RCC 7860 (cell line): ENCODE results near the gene MTHFSD.

Experiments used
- DNase-seq: peaks from one replicate; pipeline ENCODE4 v3.0.0-alpha.2; 2015; ENCODE audit warnings: low spot score
- FAIRE-seq: peaks from 2 replicates; lab custom pipeline; 2012; peaks lifted over from hg19 to GRCh38; lab: Jason Lieb, UNC

The MTHFSD gene

GRCh38 chr16:86555704-86556075 lies 655 bp upstream of the MTHFSD start:
- FAIRE-seq (no peak), DNase-seq (no peak)

- no peak for DNase-seq
- no peak for FAIRE-seq
Measured at GRCh38 chr16:86554599-86554916, 477 bp downstream of the MTHFSD start.

- no peak for FAIRE-seq
- DNase-seq: no peak
Measured at GRCh38 chr16:86553356-86553755, 1.7 kb downstream of the MTHFSD start.

GRCh38 chr16:86550281-86550680 lies 4.8 kb downstream of the MTHFSD start:
- no peak for DNase-seq
- FAIRE-seq: no peak

- DNase-seq: no peak
- FAIRE-seq: no peak
Measured at GRCh38 chr16:86549893-86550190, 5.2 kb downstream of the MTHFSD start.

GRCh38 chr16:86549076-86549892 lies 5.8 kb downstream of the MTHFSD start:
- DNase-seq (no peak), FAIRE-seq (no peak)

- FAIRE-seq: no peak
- no peak for DNase-seq
Measured at GRCh38 chr16:86547286-86547685, 7.7 kb downstream of the MTHFSD start.

- DNase-seq: no peak
- no peak for FAIRE-seq
Measured at GRCh38 chr16:86546638-86547013, 8.4 kb downstream of the MTHFSD start.

- no peak for FAIRE-seq
- DNase-seq: no peak
Measured at GRCh38 chr16:86545954-86546637, 8.9 kb downstream of the MTHFSD start.

- FAIRE-seq (no peak), DNase-seq (no peak)
Measured at GRCh38 chr16:86545481-86545880, 9.6 kb downstream of the MTHFSD start.

- FAIRE-seq: no peak
- no peak for DNase-seq
Measured at GRCh38 chr16:86542756-86543750, 12.0 kb downstream of the MTHFSD start.

- no peak for FAIRE-seq
- no peak for DNase-seq
Measured at GRCh38 chr16:86541560-86541959, 13.5 kb downstream of the MTHFSD start.

- FAIRE-seq: no peak
Measured at GRCh38 chr16:86540894-86541293, 14.1 kb downstream of the MTHFSD start.

GRCh38 chr16:86538196-86538780 lies 16.7 kb downstream of the MTHFSD start:
- no peak for FAIRE-seq
- DNase-seq: no peak

More at GRCh38 chr16:86540894-86541293, 14.1 kb downstream of the MTHFSD start:
- no peak for DNase-seq

GRCh38 chr16:86537486-86537885 lies 17.5 kb downstream of the MTHFSD start:
- DNase-seq: no peak
- FAIRE-seq: no peak

GRCh38 chr16:86536621-86537020 lies 18.4 kb downstream of the MTHFSD start:
- no peak for FAIRE-seq
- DNase-seq: no peak

- DNase-seq (no peak), FAIRE-seq (no peak)
Measured at GRCh38 chr16:86534779-86535615, 20.0 kb downstream of the MTHFSD start.

GRCh38 chr16:86533767-86534351 lies 21.2 kb downstream of the MTHFSD start:
- DNase-seq: no peak
- FAIRE-seq: no peak

- FAIRE-seq: no peak
- no peak for DNase-seq
Measured at GRCh38 chr16:86533076-86533475, 22.0 kb downstream of the MTHFSD start.

GRCh38 chr16:86532526-86532815 lies 22.6 kb downstream of the MTHFSD start:
- no peak for DNase-seq
- FAIRE-seq: no peak
